HUES6 (cell line): ENCODE measurements around the gene FANCG.

ENCODE experiments used
- H3K27ac ChIP-seq: 2 replicates; pipeline ENCODE4 v1.7.0; 2013; ENCODE audit warnings: low read depth, mild to moderate bottlenecking, low read length, inconsistent platforms
- H3K27me3 ChIP-seq: 2 replicates; pipeline ENCODE4 v1.6.1; 2013; ENCODE audit warnings: low read length; ENCODE audit not compliant: control insufficient read depth, insufficient read depth
- H3K36me3 ChIP-seq: 2 replicates; pipeline ENCODE4 v1.6.1; 2013; ENCODE audit warnings: low read length; ENCODE audit not compliant: control insufficient read depth, insufficient read depth
- H3K4me1 ChIP-seq: 2 replicates; pipeline ENCODE4 v1.6.1; 2013; ENCODE audit warnings: low read length; ENCODE audit not compliant: control insufficient read depth, insufficient read depth
- H3K4me3 ChIP-seq: 2 replicates; pipeline ENCODE4 v1.5.1; 2013; ENCODE audit warnings: low read depth, low read length
- H3K9ac ChIP-seq: one replicate; pipeline ENCODE4 v1.6.1; 2013; ENCODE audit warnings: mild to moderate bottlenecking, low read length
- H3K9me3 ChIP-seq: 2 replicates; pipeline ENCODE4 v1.6.1; 2013; ENCODE audit warnings: low read depth, low read length; ENCODE audit not compliant: control insufficient read depth, insufficient read depth

Gene FANCG

DNA sequence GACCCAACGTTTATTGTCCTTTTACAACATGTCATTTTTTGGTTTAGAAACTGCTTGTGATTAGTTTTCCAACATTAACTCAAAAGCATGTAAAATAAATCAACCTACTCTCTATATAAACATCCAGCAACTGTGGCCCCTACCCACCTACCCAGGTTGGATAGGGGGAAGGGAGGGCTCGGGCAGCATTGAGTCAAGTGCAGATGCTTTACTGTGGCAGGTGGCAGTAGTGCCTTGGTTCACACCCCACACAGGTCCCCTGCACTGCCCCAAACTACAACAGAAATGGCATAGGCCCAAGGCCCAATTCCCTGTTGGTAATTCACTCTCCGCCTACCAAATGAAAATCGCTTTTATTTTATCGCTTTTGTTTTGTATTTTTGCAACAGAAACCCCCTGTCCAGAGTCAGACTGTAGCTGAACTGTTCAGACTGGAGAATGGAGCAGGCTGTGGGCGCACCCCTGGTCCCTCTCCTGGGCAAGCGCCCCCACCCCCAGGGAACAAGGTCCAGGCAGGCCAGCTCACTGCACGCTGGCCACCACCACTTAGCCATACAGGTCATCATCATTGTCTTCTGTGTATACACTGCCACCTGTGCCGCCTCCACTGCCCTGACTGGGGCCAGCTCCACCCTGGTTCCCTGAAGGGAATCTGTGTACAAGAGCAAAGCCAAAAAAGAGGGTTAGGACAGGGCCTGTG, 23.0 kb downstream of the FANCG start:
- Histone ChIP-seq H3K27ac (no peak overlapping the region), H3K4me1 (no peaks in the 10 kb centered on the region), H3K9me3 (no peaks in the 10 kb centered on the region), H3K9ac (no peak overlapping the region), H3K36me3 (peaks cover 84% of the 10 kb centered on the region), H3K4me3 (no peak overlapping the region), H3K27me3 (no peaks in the 10 kb centered on the region)

DNA sequence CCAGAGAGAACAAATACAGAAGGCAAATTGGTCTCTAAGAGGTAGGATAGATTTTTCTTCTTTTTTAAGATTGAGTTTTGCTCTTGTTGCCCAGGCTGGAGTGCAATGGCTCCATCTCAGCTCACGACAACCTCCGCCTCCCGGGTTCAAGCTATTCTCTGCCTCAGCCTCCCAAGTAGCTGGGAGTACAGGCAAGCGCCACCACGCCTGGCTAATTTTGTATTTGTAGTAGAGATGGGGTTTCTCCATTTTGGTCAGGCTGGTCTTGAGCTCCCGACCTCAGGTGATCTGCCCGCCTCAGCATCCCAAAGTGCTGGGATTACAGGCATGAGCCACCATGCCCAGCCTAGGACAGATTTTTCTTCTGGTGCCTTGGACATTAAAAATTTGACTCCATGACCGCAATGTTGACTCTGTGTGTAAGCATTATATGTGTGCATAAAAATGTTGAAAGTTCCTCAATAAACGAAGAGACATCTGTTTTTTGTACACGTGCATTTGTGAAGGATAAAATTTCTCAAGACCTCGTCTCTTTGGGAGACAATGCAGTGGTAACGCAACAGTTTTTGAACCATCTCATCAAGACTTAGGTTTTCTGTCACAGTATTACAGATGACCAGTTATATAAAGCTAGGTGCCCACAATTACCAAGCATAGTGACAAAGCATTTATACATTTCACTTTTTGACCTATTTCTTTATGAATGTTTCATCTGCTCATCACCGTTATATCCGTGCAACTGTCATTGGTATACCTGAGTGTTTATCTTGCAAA, 24.7 kb downstream of the FANCG start:
- H3K4me3 ChIP-seq = no peak overlapping the region
- no peaks in the 10 kb centered on the region for H3K9me3 ChIP-seq
- H3K4me1 ChIP-seq = no peaks in the 10 kb centered on the region
- H3K9ac ChIP-seq = no peak overlapping the region
- no peaks in the 10 kb centered on the region for H3K27me3 ChIP-seq
- peaks cover 77% of the 10 kb centered on the region for H3K36me3 ChIP-seq
- no peak overlapping the region for H3K27ac ChIP-seq

DNA sequence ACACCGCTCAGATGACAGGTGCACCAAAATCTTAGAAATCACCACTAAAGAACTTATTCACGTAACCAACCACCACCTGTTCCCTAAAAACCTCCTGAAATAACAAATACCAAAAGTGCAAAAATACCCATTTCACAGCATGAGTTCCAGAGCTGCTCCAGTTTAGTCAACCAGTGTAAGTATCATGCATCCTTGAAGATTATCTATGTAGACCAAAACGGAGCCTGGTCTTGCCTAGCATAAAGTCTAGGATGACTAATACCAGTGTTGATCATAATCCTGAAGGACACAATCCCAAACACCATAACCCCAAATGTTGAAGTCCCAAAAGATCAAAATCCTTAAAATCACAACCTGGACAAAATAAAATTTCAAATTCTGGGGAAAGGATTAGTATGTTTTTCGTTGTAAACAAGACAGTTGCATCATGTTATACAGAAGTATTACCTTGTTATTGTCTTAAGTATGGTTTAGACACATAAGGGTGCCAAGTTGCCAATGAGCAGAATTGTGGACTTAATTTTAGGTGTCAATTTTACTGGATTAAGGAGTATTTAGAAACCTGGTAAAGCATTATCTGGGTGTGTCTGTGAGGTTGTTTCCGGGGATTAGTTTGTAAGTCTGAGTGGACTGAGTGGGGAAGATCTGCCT, 25.4 kb downstream of the FANCG start:
- H3K27me3 ChIP-seq = no peaks in the 10 kb centered on the region
- no peak overlapping the region for H3K9ac ChIP-seq
- peaks cover 76% of the 10 kb centered on the region for H3K36me3 ChIP-seq
- no peaks in the 10 kb centered on the region for H3K9me3 ChIP-seq
- H3K4me1 ChIP-seq = no peaks in the 10 kb centered on the region
- H3K27ac ChIP-seq = no peak overlapping the region
- no peak overlapping the region for H3K4me3 ChIP-seq

DNA sequence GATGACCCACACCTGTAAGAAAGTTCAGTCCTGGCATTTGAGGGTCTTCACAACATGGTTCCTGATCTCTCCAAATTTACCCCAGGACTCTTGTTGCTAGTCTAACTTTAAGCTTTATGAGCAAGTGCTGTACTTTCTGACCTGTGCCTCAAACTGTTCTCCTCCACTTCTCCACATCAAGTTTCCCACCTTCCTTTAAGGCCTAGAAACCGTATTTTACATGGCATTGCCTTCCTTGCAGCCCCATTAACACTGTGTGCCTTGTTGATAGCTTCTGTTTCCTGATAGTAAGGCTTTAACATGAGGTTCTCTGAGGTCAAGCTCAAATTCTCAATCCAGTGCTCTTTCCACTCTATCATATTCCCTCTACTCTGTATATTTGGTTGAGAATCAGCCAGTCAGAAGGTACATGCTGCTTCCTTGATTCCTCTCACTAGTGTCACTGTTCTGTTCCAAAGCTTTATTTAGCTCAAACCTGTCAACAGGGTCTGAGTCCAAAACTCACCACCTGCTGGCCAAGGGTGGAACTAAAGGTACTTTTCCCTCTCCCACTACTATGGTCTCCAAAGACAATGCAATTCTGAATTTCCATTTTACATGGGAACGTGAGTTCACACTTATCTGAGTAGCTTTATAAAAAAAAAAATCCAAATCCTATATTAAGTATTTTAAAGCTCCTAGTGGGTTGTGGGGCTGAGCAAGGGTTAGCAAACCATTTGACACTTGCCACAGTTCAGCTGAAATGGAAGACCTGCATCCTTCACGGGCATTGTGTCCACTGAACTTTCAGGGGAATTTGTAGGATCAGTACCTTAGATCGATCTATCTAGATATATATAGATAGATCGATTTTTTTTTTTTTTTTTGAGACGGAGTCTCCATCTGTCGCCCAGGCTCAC, 28.4 kb downstream of the FANCG start:
- H3K4me3 ChIP-seq = no peak overlapping the region
- H3K36me3 ChIP-seq = peaks cover 58% of the 10 kb centered on the region

DNA sequence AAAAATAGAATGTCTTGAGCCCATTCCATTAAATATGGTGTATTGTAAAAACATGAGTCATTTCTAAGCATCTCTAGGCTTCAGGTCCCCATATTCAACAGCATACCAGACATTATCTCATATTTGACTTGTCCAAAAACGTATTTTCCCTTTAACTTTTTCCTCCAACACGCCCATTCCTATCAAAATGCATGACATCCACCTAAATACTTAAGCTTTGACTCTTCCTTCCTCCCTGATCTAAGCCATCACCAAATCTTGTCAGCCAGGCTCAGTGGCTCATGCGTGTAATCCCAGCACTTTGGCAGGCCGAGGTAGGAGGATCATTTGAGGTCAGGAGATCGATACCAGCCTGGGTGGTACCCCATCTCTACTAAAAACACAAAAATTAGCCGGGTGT, 31.2 kb downstream of the FANCG start:
- no peaks in the 10 kb centered on the region for H3K27me3 ChIP-seq
- H3K9me3 ChIP-seq = no peaks in the 10 kb centered on the region
- H3K4me1 ChIP-seq = peaks cover 8% of the 10 kb centered on the region; the same call in 1 of the 2 replicates
- H3K27ac ChIP-seq = no peak overlapping the region
- peaks cover 42% of the 10 kb centered on the region for H3K36me3 ChIP-seq
- H3K4me3 ChIP-seq = no peak overlapping the region
- H3K9ac ChIP-seq = no peak overlapping the region

More for the DNA sequence above, 28.4 kb downstream of the FANCG start:
- no peak overlapping the region for H3K27ac ChIP-seq
- no peaks in the 10 kb centered on the region for H3K9me3 ChIP-seq
- H3K27me3 ChIP-seq = no peaks in the 10 kb centered on the region
- H3K9ac ChIP-seq = no peak overlapping the region
- no peaks in the 10 kb centered on the region for H3K4me1 ChIP-seq

DNA sequence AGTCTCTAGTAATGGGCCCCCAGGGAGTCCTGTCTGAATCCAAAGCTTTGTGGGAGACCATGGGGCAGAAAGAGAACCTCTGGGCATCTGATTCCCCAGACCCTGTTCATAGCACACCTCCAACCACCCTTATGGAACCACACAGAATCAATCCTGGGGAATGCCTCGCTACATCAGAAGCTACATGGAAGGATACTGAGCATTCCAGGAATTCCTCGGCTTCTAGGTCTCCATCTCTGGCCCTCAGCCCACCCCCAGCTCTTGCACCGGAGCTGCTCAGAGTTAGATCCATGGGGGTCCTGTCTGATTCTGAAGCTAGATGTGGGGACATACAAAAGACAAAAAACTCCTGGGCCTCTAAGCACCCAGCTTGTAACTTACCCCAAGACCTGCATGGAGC, 35.7 kb downstream of the FANCG start:
- Histone ChIP-seq H3K36me3 (peaks cover 30% of the 10 kb centered on the region), H3K9ac (no peak overlapping the region), H3K9me3 (no peaks in the 10 kb centered on the region), H3K27ac (no peak overlapping the region), H3K27me3 (no peaks in the 10 kb centered on the region), H3K4me1 (peaks cover 13% of the 10 kb centered on the region; the same call in 1 of the 2 replicates), H3K4me3 (no peak overlapping the region)

DNA sequence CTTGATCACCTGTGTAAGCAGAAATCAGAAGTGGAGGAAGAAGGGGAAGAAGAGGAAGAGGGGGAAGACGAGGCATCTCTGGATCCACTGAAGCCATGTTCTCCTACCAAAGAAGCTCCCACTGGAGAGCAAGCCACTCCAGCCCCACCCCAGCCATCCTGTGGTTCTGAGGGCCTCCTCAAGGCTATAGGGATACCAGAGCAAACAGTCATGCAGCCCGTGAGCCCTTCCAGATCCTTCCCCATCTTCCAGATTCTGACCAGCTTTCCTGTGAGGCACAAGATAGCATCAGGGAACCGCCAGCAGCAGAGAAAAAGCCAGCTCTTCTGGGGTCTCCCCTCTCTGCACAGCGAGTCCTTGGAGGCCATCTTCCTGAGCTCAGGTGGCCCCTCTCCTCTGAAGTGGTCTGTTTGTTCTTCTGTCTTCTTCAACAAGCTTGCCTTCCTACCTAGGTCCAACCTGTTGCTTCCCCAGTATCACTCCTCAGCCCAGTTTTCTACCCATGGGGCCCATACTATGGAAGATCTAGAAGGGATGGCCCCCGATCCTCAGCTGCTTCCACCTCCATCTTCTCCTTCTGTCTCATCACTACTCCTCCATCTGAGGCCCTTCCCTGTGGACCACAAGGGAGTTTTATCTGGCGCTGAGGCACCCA, 36.7 kb downstream of the FANCG start:
- Histone ChIP-seq H3K27me3 (no peaks in the 10 kb centered on the region), H3K4me1 (peaks cover 13% of the 10 kb centered on the region; the same call in 1 of the 2 replicates), H3K9ac (no peak overlapping the region), H3K27ac (no peak overlapping the region), H3K4me3 (no peak overlapping the region), H3K9me3 (no peaks in the 10 kb centered on the region), H3K36me3 (peaks cover 22% of the 10 kb centered on the region)

DNA sequence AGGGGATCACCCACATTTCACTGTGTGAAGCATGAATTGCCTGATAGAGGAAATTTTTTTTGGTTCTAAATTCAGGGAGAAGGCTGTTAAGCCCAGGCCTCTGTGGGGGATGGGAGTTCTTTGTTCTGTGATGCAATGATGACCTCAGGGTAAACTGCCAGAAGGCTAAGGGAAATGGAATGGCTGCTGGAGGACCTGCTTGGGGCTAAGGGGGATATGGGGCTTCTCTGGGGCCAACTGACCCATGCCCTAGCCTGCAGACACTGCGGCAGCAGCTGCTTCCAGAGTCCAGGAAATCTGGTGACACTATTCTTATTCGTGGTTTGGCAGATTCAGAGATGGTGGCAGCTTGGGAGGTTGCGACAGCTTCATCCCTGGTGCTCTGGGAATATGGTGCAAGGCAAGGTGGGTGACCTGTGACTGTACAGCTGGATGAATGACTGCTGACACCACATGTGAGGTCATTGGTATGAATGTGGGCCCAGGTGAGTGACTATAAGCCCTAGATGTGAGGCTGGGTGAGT, 37.6 kb downstream of the FANCG start:
- peaks cover 20% of the 10 kb centered on the region for H3K36me3 ChIP-seq
- no peak overlapping the region for H3K9ac ChIP-seq
- H3K27me3 ChIP-seq = no peaks in the 10 kb centered on the region
- H3K9me3 ChIP-seq = no peaks in the 10 kb centered on the region
- peaks cover 13% of the 10 kb centered on the region; the same call in 1 of the 2 replicates for H3K4me1 ChIP-seq
- H3K4me3 ChIP-seq = no peak overlapping the region
- no peak overlapping the region for H3K27ac ChIP-seq

DNA sequence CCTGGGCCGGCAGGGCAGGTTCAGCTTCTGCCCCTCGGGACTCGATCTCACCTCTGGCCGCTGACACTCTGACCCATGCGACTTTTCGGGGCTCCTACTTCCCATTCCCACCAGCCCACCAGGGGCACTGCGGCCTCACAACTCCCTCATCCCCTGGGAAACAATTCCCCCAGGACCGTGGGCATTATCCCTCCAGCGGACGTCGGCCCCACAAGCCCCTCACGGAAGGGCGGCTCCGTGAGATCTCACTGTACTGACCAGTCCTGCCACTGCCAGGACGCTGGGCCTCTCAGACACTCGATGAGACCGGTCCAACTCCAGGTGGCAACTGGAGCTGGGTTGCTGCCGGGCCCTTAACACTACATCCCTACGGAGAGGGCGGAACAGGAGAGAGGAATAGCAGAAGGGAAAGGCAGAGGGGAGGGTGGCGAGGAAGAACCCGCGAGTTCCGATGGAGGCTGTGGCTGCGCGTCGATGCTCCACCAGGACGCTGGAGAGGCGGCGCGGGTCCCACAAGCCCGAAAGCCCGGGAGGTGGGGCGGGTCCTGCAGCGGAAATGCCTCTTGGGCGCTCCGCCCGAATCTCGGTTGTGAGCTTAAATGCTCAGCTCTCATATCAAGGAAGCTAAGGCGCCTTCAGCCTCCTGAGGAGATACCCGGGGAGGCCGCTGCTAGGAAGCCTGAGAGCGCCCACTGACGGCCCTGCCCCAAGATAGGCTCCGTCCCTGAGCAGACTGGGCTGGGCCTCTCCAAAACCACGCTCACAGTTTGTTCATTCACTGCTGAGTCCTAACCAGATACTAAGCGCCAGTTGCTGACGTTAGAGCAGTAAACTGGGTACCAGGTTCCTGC, 43.7 kb downstream of the FANCG start:
- H3K9ac ChIP-seq = no peak overlapping the region
- H3K27me3 ChIP-seq = no peaks in the 10 kb centered on the region
- no peak overlapping the region for H3K27ac ChIP-seq
- peak overlapping the region; percentile 34; the same call in 1 of the 2 replicates for H3K4me3 ChIP-seq
- peaks cover 3% of the 10 kb centered on the region; the same call in 1 of the 2 replicates for H3K9me3 ChIP-seq
- no peaks in the 10 kb centered on the region for H3K4me1 ChIP-seq
- H3K36me3 ChIP-seq = peaks cover 5% of the 10 kb centered on the region; the same call in 1 of the 2 replicates
